ENCODE results near the gene PRDM15. TPM values are rescaled to one million over a fixed set of nuclear protein-coding genes. Genes with fewer than 3 reads are reported as not detected.

The PRDM15 gene
- total RNA-seq, 1 experiment from 2014 or later, result 9.8 TPM

DNA sequence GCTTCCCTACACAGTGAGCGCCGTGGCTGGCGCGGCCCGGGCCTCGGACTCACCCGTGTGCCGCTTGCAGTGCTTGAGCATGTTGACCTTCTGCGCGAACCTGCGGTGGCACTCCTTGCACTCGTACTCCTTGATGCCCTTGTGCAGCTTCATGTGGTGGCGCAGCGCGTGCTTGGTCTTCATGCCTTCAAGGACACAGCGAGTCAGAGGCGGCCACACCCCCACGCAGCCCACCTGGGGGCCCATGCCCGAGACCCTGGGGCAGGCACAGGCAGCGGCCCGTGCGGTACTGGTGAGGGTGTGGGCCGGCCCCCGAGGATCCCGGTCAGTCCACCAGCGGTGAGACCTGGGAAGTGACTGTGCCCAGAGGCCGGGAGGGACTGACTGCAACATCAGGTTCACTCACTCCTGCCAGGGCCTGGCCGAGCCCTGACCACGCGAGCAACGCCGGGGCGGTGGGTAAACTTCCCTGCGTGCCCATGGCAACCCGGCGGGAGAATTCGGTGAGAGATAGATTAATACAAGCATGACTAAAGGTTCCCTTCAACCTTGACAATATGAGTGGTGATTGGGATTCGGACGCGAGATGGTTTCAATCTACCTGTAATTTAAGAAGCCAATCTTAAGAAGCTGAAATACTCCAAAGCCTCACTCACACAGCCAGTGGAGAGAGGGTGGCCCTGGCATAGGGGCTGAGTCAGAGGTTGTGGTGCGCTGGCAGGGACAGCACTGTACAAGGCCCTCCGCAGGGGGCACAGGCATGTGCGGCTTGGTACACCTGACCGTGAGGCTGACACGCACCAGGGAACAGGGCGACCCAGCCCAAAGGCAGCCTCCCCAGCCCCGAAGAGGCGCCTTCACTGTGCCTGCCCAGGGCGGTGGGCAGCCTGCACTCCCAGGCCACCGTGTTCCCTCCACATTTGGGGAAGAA is 63.2 kb downstream of the PRDM15 start:
- H3K27me3 ChIP-seq (ENCODE audit: insufficient read depth, low read length), result no peaks in the 10 kb centered on the region
- H3K4me2 ChIP-seq (ENCODE audit: low read length), result no peak overlapping the region
- no peak for TF ChIP-seq RAD21 (IDR thresholded peaks at IDR 0.05; ENCODE audit: low read depth)
- no peak for TF ChIP-seq EZH2 (IDR thresholded peaks at IDR 0.05)
- TF ChIP-seq, protein P1, sequence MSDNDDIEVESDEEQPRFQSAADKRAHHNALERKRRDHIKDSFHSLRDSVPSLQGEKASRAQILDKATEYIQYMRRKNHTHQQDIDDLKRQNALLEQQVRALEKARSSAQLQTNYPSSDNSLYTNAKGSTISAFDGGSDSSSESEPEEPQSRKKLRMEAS (IDR thresholded peaks at IDR 0.05), result no peak
- TF ChIP-seq, protein P2, sequence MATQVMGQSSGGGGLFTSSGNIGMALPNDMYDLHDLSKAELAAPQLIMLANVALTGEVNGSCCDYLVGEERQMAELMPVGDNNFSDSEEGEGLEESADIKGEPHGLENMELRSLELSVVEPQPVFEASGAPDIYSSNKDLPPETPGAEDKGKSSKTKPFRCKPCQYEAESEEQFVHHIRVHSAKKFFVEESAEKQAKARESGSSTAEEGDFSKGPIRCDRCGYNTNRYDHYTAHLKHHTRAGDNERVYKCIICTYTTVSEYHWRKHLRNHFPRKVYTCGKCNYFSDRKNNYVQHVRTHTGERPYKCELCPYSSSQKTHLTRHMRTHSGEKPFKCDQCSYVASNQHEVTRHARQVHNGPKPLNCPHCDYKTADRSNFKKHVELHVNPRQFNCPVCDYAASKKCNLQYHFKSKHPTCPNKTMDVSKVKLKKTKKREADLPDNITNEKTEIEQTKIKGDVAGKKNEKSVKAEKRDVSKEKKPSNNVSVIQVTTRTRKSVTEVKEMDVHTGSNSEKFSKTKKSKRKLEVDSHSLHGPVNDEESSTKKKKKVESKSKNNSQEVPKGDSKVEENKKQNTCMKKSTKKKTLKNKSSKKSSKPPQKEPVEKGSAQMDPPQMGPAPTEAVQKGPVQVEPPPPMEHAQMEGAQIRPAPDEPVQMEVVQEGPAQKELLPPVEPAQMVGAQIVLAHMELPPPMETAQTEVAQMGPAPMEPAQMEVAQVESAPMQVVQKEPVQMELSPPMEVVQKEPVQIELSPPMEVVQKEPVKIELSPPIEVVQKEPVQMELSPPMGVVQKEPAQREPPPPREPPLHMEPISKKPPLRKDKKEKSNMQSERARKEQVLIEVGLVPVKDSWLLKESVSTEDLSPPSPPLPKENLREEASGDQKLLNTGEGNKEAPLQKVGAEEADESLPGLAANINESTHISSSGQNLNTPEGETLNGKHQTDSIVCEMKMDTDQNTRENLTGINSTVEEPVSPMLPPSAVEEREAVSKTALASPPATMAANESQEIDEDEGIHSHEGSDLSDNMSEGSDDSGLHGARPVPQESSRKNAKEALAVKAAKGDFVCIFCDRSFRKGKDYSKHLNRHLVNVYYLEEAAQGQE (IDR thresholded peaks at IDR 0.05; ENCODE audit: low read depth), result no peak
- no peak for TF ChIP-seq EGR1 (IDR thresholded peaks at IDR 0.05; ENCODE audit: low read depth)
- no peak for TF ChIP-seq SIN3A (IDR thresholded peaks at IDR 0.05; ENCODE audit: low read depth)
- ChIA-PET POLR2A (no interaction called here), RAD21 (ENCODE audit: low non-redundant PET in 1 of 2, low total read pairs in 2 of 2, uncharacterized antibody in 2 of 2, unreplicated experiment in 2 of 2) (interaction anchor here (0.7 to 1.8 kb wide), 5 partner anchors 117 to 310 kb away, joined by 3 to 6 read pairs (median 4); no protein-coding TSS in a partner anchor), CTCF (interaction anchor here (0.8 to 2.2 kb wide), 8 partner anchors 32 to 533 kb away, joined by 3 to 39 read pairs (median 5); no protein-coding TSS in a partner anchor)
- no peaks in the 10 kb centered on the region for H3K9me3 ChIP-seq (ENCODE audit: control insufficient read depth in 1 of 2, insufficient read depth in 1 of 2, low read depth in 1 of 2, low read length in 2 of 2)
- no peaks in the 10 kb centered on the region for H3K9me2 ChIP-seq (ENCODE audit: insufficient read depth)
- ATAC-seq (peak; percentile 17; the same call in 1 of the 2 replicates), DNase-seq (ENCODE audit: low read depth, low spot score) (no peak)
- no peak overlapping the region for H3K9ac ChIP-seq (ENCODE audit: low read length)
- H2AFZ ChIP-seq (ENCODE audit: low read depth, low read length, poor library complexity, severe bottlenecking), result no peak overlapping the region
- intact Hi-C loops (cut with micrococcal nuclease), result loop anchor here (1.0 to 2.0 kb wide), 2 partner anchors 63 to 301 kb away; partner anchors contain the start of gene PRDM15
- no peaks in the 10 kb centered on the region for H3K4me1 ChIP-seq (ENCODE audit: control insufficient read depth in 1 of 2, insufficient read depth in 2 of 2, low read length in 2 of 2)
- no peak overlapping the region for H3K4me3 ChIP-seq (replicated peaks in 1 of 2; ENCODE audit: low read depth in 1 of 2, low read length in 2 of 2)
- no TSS peak for BruUV-seq (replicated peaks)
- H3K36me3 ChIP-seq (ENCODE audit: control insufficient read depth in 1 of 2, insufficient read depth in 2 of 2, low read length in 2 of 2), result no peaks in the 10 kb centered on the region; a peak in 1 of 4 replicates
- no peaks in the 10 kb centered on the region for H3K79me2 ChIP-seq (ENCODE audit: insufficient read depth, low read length)
- H4K20me1 ChIP-seq (ENCODE audit: insufficient read depth), result no peaks in the 10 kb centered on the region
- no peak overlapping the region for H3K27ac ChIP-seq (ENCODE audit: low read depth, low read length)
